GM12878 (cell line): ENCODE results near the gene ADAM19. TPM values are rescaled to one million over a fixed set of nuclear protein-coding genes. Genes with fewer than 3 reads are reported as not detected.

Experiments used
- ETV6 ChIP-seq, 2 experiments: fragments of 450-650 bp in 1 of 2; IDR thresholded peaks in 1 of 2; conservative IDR thresholded peaks in 1 of 2; 2 replicates each; pipeline ENCODE4 v1.6.1; 2014; ENCODE audit warnings: antibody characterized with exemption in 1 of 2, borderline replicate concordance in 1 of 2, low read depth in 1 of 2, mild to moderate bottlenecking in 1 of 2, moderate library complexity in 1 of 2
- IKZF1 ChIP-seq: fragments of 450-650 bp; conservative IDR thresholded peaks from 2 replicates; pipeline ENCODE4 v1.6.1; 2017; ENCODE audit warnings: antibody characterized with exemption, mild to moderate bottlenecking
- IKZF2 ChIP-seq, 2 experiments: fragments of 450-650 bp; IDR thresholded peaks; 2 replicates each; pipeline ENCODE4 v1.6.1; 2017; ENCODE audit warnings: mild to moderate bottlenecking in 2 of 2, moderate library complexity in 2 of 2
- POLR2AphosphoS2 ChIP-seq: IDR thresholded peaks from 2 replicates; pipeline ENCODE4 v1.6.1; 2011; ENCODE audit warnings: low read depth, mild to moderate bottlenecking, low read length, improper control_type of control experiment, moderate library complexity
- RUNX3 ChIP-seq: IDR thresholded peaks from 2 replicates; pipeline ENCODE4 v1.6.1; 2012; ENCODE audit warnings: low read length, inconsistent platforms
- polyA plus RNA-seq, 11 experiments: library from polyadenylated mRNA; depleted of rRNA in 4 of 11; unstranded in 6 of 11; stranded (reverse) in 5 of 11; fragments of >200 nt; fragmentation: Nextera tagmentation in 4 of 11; fragmentation: Illumina TruSeq in 1 of 11; extraction: Ambion mirVana in 4 of 11; extraction: Trizol in 1 of 11; gene quantifications; 1 replicate in 1 of 11; 2 replicates in 10 of 11; pipeline versions ENCODE4 v1.2.1 to v1.2.3, GENCODE V29; 2011 to 2016; ENCODE audit warnings: inconsistent platforms in 2 of 11, missing spikeins in 2 of 11, low read depth in 1 of 11
- total RNA-seq, 4 experiments: library from RNA; depleted of rRNA in 3 of 4; stranded (reverse); fragments of >200 nt in 3 of 4; fragmentation: Illumina TruSeq in 1 of 4; extraction: Trizol in 1 of 4; gene quantifications; 2 replicates each; pipeline versions ENCODE4 v1.2.1 to v1.2.3, GENCODE V29; 2013 to 2021
- TF ChIP-seq, protein P1 (sequence below): fragments of 450-650 bp; formaldehyde crosslinking; IDR thresholded peaks from 2 replicates; pipeline ENCODE4 v1.4.0; 2020; ENCODE audit warnings: mild to moderate bottlenecking, moderate library complexity
- TF ChIP-seq, protein P2 (sequence below): fragments of 450-650 bp; IDR thresholded peaks from 2 replicates; pipeline ENCODE4 v1.6.1; 2017; ENCODE audit warnings: mild to moderate bottlenecking, moderate library complexity
- TF ChIP-seq, protein P3 (sequence below): IDR thresholded peaks from 2 replicates; pipeline ENCODE4 v1.6.1; 2012; ENCODE audit warnings: low read length, inconsistent platforms

Gene ADAM19
- total and polyA plus RNA-seq, 10 of the 15 experiments (the other 5 are each of a cell fraction or from before 2014, with no cell fraction given): 16.0 to 92.8 (median 44.7) TPM

DNA sequence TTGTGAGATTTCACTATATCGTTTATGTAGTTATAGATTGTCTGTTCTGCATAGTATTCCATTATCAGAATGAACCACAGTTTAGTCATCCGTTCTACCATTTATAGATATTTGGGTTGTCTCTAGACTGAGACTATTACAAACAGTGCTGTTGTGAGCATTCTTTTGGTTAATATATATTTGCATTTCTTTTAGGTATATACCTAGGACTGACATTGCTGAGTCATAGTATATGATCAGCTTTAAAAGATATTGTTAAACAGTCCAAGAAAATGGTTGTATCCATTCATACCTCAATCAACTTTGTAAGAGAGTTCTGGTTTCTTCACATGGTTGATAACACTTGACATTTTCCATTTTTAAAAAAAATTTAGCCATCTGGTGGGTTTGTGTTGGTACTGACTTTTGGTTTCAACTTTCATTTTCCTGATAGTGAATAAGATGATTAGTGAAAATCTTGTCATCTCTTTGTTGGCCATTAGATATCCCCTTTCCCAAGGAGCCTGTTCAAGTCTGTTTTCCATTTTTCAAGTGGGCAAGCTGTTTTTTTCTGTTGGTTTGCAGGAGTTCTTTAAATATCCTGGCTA lies 22.9 kb upstream of the ADAM19 start (continued):
- TF ChIP-seq, protein P1, sequence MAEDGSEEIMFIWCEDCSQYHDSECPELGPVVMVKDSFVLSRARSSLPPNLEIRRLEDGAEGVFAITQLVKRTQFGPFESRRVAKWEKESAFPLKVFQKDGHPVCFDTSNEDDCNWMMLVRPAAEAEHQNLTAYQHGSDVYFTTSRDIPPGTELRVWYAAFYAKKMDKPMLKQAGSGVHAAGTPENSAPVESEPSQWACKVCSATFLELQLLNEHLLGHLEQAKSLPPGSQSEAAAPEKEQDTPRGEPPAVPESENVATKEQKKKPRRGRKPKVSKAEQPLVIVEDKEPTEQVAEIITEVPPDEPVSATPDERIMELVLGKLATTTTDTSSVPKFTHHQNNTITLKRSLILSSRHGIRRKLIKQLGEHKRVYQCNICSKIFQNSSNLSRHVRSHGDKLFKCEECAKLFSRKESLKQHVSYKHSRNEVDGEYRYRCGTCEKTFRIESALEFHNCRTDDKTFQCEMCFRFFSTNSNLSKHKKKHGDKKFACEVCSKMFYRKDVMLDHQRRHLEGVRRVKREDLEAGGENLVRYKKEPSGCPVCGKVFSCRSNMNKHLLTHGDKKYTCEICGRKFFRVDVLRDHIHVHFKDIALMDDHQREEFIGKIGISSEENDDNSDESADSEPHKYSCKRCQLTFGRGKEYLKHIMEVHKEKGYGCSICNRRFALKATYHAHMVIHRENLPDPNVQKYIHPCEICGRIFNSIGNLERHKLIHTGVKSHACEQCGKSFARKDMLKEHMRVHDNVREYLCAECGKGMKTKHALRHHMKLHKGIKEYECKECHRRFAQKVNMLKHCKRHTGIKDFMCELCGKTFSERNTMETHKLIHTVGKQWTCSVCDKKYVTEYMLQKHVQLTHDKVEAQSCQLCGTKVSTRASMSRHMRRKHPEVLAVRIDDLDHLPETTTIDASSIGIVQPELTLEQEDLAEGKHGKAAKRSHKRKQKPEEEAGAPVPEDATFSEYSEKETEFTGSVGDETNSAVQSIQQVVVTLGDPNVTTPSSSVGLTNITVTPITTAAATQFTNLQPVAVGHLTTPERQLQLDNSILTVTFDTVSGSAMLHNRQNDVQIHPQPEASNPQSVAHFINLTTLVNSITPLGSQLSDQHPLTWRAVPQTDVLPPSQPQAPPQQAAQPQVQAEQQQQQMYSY (CRISPR knock-in tag): no peak
- TF ChIP-seq, protein P2, sequence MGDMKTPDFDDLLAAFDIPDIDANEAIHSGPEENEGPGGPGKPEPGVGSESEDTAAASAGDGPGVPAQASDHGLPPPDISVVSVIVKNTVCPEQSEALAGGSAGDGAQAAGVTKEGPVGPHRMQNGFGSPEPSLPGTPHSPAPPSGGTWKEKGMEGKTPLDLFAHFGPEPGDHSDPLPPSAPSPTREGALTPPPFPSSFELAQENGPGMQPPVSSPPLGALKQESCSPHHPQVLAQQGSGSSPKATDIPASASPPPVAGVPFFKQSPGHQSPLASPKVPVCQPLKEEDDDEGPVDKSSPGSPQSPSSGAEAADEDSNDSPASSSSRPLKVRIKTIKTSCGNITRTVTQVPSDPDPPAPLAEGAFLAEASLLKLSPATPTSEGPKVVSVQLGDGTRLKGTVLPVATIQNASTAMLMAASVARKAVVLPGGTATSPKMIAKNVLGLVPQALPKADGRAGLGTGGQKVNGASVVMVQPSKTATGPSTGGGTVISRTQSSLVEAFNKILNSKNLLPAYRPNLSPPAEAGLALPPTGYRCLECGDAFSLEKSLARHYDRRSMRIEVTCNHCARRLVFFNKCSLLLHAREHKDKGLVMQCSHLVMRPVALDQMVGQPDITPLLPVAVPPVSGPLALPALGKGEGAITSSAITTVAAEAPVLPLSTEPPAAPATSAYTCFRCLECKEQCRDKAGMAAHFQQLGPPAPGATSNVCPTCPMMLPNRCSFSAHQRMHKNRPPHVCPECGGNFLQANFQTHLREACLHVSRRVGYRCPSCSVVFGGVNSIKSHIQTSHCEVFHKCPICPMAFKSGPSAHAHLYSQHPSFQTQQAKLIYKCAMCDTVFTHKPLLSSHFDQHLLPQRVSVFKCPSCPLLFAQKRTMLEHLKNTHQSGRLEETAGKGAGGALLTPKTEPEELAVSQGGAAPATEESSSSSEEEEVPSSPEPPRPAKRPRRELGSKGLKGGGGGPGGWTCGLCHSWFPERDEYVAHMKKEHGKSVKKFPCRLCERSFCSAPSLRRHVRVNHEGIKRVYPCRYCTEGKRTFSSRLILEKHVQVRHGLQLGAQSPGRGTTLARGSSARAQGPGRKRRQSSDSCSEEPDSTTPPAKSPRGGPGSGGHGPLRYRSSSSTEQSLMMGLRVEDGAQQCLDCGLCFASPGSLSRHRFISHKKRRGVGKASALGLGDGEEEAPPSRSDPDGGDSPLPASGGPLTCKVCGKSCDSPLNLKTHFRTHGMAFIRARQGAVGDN: peak; percentile 67
- TF ChIP-seq IKZF2 (IDR thresholded peaks at IDR 0.05): peak; percentile 43 to 60; a peak in 3 of 4 replicates
- TF ChIP-seq, protein P3, sequence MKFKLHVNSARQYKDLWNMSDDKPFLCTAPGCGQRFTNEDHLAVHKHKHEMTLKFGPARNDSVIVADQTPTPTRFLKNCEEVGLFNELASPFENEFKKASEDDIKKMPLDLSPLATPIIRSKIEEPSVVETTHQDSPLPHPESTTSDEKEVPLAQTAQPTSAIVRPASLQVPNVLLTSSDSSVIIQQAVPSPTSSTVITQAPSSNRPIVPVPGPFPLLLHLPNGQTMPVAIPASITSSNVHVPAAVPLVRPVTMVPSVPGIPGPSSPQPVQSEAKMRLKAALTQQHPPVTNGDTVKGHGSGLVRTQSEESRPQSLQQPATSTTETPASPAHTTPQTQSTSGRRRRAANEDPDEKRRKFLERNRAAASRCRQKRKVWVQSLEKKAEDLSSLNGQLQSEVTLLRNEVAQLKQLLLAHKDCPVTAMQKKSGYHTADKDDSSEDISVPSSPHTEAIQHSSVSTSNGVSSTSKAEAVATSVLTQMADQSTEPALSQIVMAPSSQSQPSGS: peak; percentile 44; the same call in 1 of the 2 replicates
- TF ChIP-seq ETV6 (conservative IDR thresholded peaks at IDR 0.05 in 1 of 2, IDR thresholded peaks at IDR 0.05 in 1 of 2; ENCODE audit: borderline replicate concordance in 1 of 2, low read depth in 1 of 2): peak in 1 of 2 experiments; percentile 81; a peak in 1 of 4 replicates
- TF ChIP-seq POLR2AphosphoS2: no peak
- TF ChIP-seq RUNX3: peak; percentile 44
- peak; percentile 35; the same call in 1 of the 2 replicates for TF ChIP-seq IKZF1
